Glutamatergic neuron (in vitro differentiated cells): Measurements from ENCODE around the gene ACE. TPM values are rescaled to one million over a fixed set of nuclear protein-coding genes. Genes with fewer than 3 reads are reported as not detected.

Experiments
- DNase-seq: peaks from one replicate; pipeline ENCODE4 v3.0.0; 2022
- H3K27ac Mint-ChIP-seq: one replicate; pipeline ENCODE4 v1.8.0; 2020; ENCODE audit warnings: mild to moderate bottlenecking, mixed read lengths, inconsistent platforms; ENCODE audit not compliant: unreplicated experiment
- H3K27me3 Mint-ChIP-seq: one replicate; pipeline ENCODE4 v1.8.0; 2020; ENCODE audit warnings: mild to moderate bottlenecking, moderate library complexity, mixed read lengths, inconsistent platforms; ENCODE audit not compliant: unreplicated experiment
- H3K36me3 Mint-ChIP-seq: one replicate; pipeline ENCODE4 v1.8.0; 2020; ENCODE audit warnings: mild to moderate bottlenecking, mixed read lengths, inconsistent platforms; ENCODE audit not compliant: unreplicated experiment
- H3K4me1 Mint-ChIP-seq: one replicate; pipeline ENCODE4 v1.8.0; 2020; ENCODE audit warnings: mild to moderate bottlenecking, low read depth, mixed read lengths, inconsistent platforms; ENCODE audit not compliant: unreplicated experiment
- H3K4me3 Mint-ChIP-seq: one replicate; pipeline ENCODE4 v1.8.0; 2020; ENCODE audit warnings: mild to moderate bottlenecking, mixed read lengths, inconsistent platforms; ENCODE audit not compliant: unreplicated experiment
- H3K9me3 Mint-ChIP-seq: one replicate; pipeline ENCODE4 v1.8.0; 2020; ENCODE audit warnings: mild to moderate bottlenecking, moderate library complexity, mixed read lengths, inconsistent platforms; ENCODE audit not compliant: unreplicated experiment
- CTCF ChIP-seq: fragments of 200-600 bp; sonication (generic); IDR thresholded peaks from one replicate; pipeline ENCODE4 v1.5.0; 2021; ENCODE audit not compliant: partially characterized antibody, unreplicated experiment
- total RNA-seq: library from RNA; stranded (reverse); fragmentation: NEBNext Ultra II Directional; extraction: Animal tissue kit (Norgen Biotek cat#: 25700); gene quantifications from one replicate; pipeline ENCODE4 v1.2.1, GENCODE V29; 2021; ENCODE audit not compliant: unreplicated experiment

ACE gene
- total RNA-seq, 1 donor from 2014 or later = 3.7 TPM

- peak overlapping the region; percentile 46 for H3K4me3 Mint-ChIP-seq
- peaks cover 3% of the 10 kb centered on the region for H3K27me3 Mint-ChIP-seq
- H3K9me3 Mint-ChIP-seq = peaks cover 7% of the 10 kb centered on the region
- H3K4me1 Mint-ChIP-seq = peaks cover 24% of the 10 kb centered on the region
- H3K27ac Mint-ChIP-seq = peak overlapping the region; percentile 80
- H3K36me3 Mint-ChIP-seq = no peaks in the 10 kb centered on the region
- peak; percentile 59 for DNase-seq
- no peak for TF ChIP-seq CTCF
Observed at GRCh38 chr17:63446753-63447470, 29.9 kb upstream of the ACE start.

GRCh38 chr17:63447471-63448009 lies 29.3 kb upstream of the ACE start:
- Mint-ChIP-seq H3K36me3 (no peaks in the 10 kb centered on the region), H3K9me3 (peaks cover 8% of the 10 kb centered on the region), H3K27me3 (peaks cover 5% of the 10 kb centered on the region), H3K4me1 (peaks cover 20% of the 10 kb centered on the region), H3K4me3 (peak overlapping the region; percentile 46), H3K27ac (peak overlapping the region; percentile 80)
- TF ChIP-seq CTCF = no peak
- DNase-seq = no peak

- no peaks in the 10 kb centered on the region for H3K36me3 Mint-ChIP-seq
Observed at GRCh38 chr17:63448655-63449054, 28.2 kb upstream of the ACE start.

GRCh38 chr17:63450551-63450950 lies 26.3 kb upstream of the ACE start:
- H3K4me1 Mint-ChIP-seq = peaks cover 16% of the 10 kb centered on the region
- peaks cover 11% of the 10 kb centered on the region for H3K27me3 Mint-ChIP-seq
- H3K4me3 Mint-ChIP-seq = no peak overlapping the region
- peaks cover 7% of the 10 kb centered on the region for H3K9me3 Mint-ChIP-seq
- no peak for DNase-seq
- H3K27ac Mint-ChIP-seq = peak overlapping the region; percentile 52
- no peak for TF ChIP-seq CTCF
- no peaks in the 10 kb centered on the region for H3K36me3 Mint-ChIP-seq

More at GRCh38 chr17:63448655-63449054, 28.2 kb upstream of the ACE start:
- peak overlapping the region; percentile 82 for H3K27ac Mint-ChIP-seq
- no peak for DNase-seq
- H3K9me3 Mint-ChIP-seq = peaks cover 8% of the 10 kb centered on the region
- peak overlapping the region; percentile 48 for H3K4me3 Mint-ChIP-seq
- H3K27me3 Mint-ChIP-seq = peaks cover 5% of the 10 kb centered on the region
- no peak for TF ChIP-seq CTCF
- H3K4me1 Mint-ChIP-seq = peaks cover 16% of the 10 kb centered on the region

- peaks cover 11% of the 10 kb centered on the region for H3K27me3 Mint-ChIP-seq
- H3K9me3 Mint-ChIP-seq = peaks cover 7% of the 10 kb centered on the region
- peaks cover 16% of the 10 kb centered on the region for H3K4me1 Mint-ChIP-seq
- no peak for TF ChIP-seq CTCF
- H3K36me3 Mint-ChIP-seq = no peaks in the 10 kb centered on the region
- no peak overlapping the region for H3K4me3 Mint-ChIP-seq
- DNase-seq = no peak
- no peak overlapping the region for H3K27ac Mint-ChIP-seq
Observed at GRCh38 chr17:63451150-63451549, 25.7 kb upstream of the ACE start.
